GM23338 (cell line): ENCODE data around the gene ATG2A. TPM values are rescaled to one million over a fixed set of nuclear protein-coding genes. Genes with fewer than 3 reads are reported as not detected.
A peak's percentile ranks its signal among the peaks of the same experiment; 100 is the strongest.

Source experiments
- ATAC-seq: fragments of 200-7000 bp; cut with Tn5 transposase; 3 replicates; pipeline ENCODE4 v1.9.1; 2020
- DNase-seq: peaks from one replicate; pipeline ENCODE4 v3.0.0-alpha.2; 2015; ENCODE audit warnings: low spot score
- H2AFZ ChIP-seq: fragments of 200-600 bp; sonication (generic); 2 replicates; pipeline ENCODE4 v1.8.0; 2016; ENCODE audit warnings: antibody characterized with exemption, mild to moderate bottlenecking, moderate library complexity
- H3F3A ChIP-seq: fragments of 200-600 bp; sonication (generic); replicated peaks from 2 replicates; pipeline ENCODE4 v1.8.0; 2017; ENCODE audit warnings: antibody characterized with exemption, mixed run types, low read depth
- H3K27ac ChIP-seq: fragments of 200-600 bp; sonication (generic); 2 replicates; pipeline ENCODE4 v1.6.1; 2016; ENCODE audit warnings: low read depth
- H3K27me3 ChIP-seq: fragments of 200-600 bp; sonication (generic); 2 replicates; pipeline ENCODE4 v1.8.0; 2016; ENCODE audit warnings: mild to moderate bottlenecking, mixed run types, moderate library complexity; ENCODE audit not compliant: insufficient read depth
- H3K36me3 ChIP-seq: fragments of 200-600 bp; sonication (generic); 2 replicates; pipeline ENCODE4 v1.8.0; 2016; ENCODE audit warnings: mild to moderate bottlenecking; ENCODE audit not compliant: insufficient read depth
- H3K4me1 ChIP-seq: fragments of 200-600 bp; sonication (generic); 2 replicates; pipeline ENCODE4 v1.8.0; 2016; ENCODE audit warnings: mild to moderate bottlenecking, moderate library complexity; ENCODE audit not compliant: insufficient read depth
- H3K4me2 ChIP-seq: fragments of 200-600 bp; sonication (generic); 2 replicates; pipeline ENCODE4 v1.7.1; 2017; ENCODE audit warnings: mixed run types
- H3K4me3 ChIP-seq: fragments of 200-600 bp; sonication (generic); 2 replicates; pipeline ENCODE4 v1.6.1; 2016; ENCODE audit warnings: mixed run types
- H3K79me2 ChIP-seq: fragments of 200-600 bp; sonication (generic); replicated peaks from 2 replicates; pipeline ENCODE4 v1.8.0; 2017; ENCODE audit warnings: mild to moderate bottlenecking; ENCODE audit not compliant: insufficient read depth
- H3K9me2 ChIP-seq: fragments of 200-600 bp; sonication (generic); 2 replicates; pipeline ENCODE4 v1.8.0; 2017; ENCODE audit not compliant: insufficient read depth
- H4K20me1 ChIP-seq: fragments of 200-600 bp; sonication (generic); replicated peaks from 2 replicates; pipeline ENCODE4 v1.8.0; 2017; ENCODE audit warnings: mild to moderate bottlenecking; ENCODE audit not compliant: insufficient read depth
- H3K27ac Mint-ChIP-seq: 2 replicates; pipeline ENCODE4 v1.8.0; 2020; ENCODE audit warnings: inconsistent platforms, mild to moderate bottlenecking, moderate library complexity, mixed read lengths
- H3K27me3 Mint-ChIP-seq: 3 replicates; pipeline ENCODE4 v1.8.0; 2022; ENCODE audit warnings: low read depth, mild to moderate bottlenecking, moderate library complexity, mixed read lengths, inconsistent platforms; ENCODE audit not compliant: insufficient read depth, poor library complexity
- H3K36me3 Mint-ChIP-seq: 3 replicates; pipeline ENCODE4 v1.8.0; 2021; ENCODE audit warnings: low read depth, mild to moderate bottlenecking, inconsistent platforms, moderate library complexity, mixed read lengths
- H3K4me1 Mint-ChIP-seq: 3 replicates; pipeline ENCODE4 v1.8.0; 2020; ENCODE audit warnings: mild to moderate bottlenecking, inconsistent platforms, mixed read lengths
- H3K4me3 Mint-ChIP-seq: 3 replicates; pipeline ENCODE4 v1.8.0; 2021; ENCODE audit warnings: moderate library complexity, mild to moderate bottlenecking, inconsistent platforms, mixed read lengths
- H3K9me3 Mint-ChIP-seq: 3 replicates; pipeline ENCODE4 v1.8.0; 2020; ENCODE audit warnings: moderate library complexity, mild to moderate bottlenecking, inconsistent platforms, mixed read lengths
- CTCF ChIP-seq, 2 experiments: fragments of 200-600 bp in 1 of 2; sonication (generic) in 1 of 2; conservative IDR thresholded peaks; 2 replicates each; pipeline versions ENCODE4 v1.5.1 to v1.6.1; 2016 to 2017; ENCODE audit warnings: antibody characterized with exemption in 2 of 2, low read depth in 2 of 2, mild to moderate bottlenecking in 2 of 2, moderate library complexity in 1 of 2
- EZH2phosphoT487 ChIP-seq: fragments of 200-600 bp; sonication (generic); IDR thresholded peaks from one replicate; pipeline ENCODE4 v1.8.1; 2018; ENCODE audit warnings: antibody characterized with exemption; ENCODE audit not compliant: unreplicated experiment
- JUNB ChIP-seq: IDR thresholded peaks from one replicate; pipeline ENCODE4 v1.6.1; 2016; ENCODE audit warnings: antibody characterized with exemption; ENCODE audit not compliant: unreplicated experiment
- REST ChIP-seq: IDR thresholded peaks from one replicate; pipeline ENCODE4 v1.6.1; 2018; ENCODE audit warnings: antibody characterized with exemption; ENCODE audit not compliant: unreplicated experiment
- ZNF114 ChIP-seq: fragments of 250-450 bp; sonication (Bioruptor Pico); IDR thresholded peaks from 2 replicates; pipeline ENCODE4 v1.5.0; 2020; ENCODE audit warnings: mild to moderate bottlenecking, moderate library complexity
- ZNF462 ChIP-seq: fragments of 250-450 bp; sonication (Bioruptor Pico); IDR thresholded peaks from 2 replicates; pipeline ENCODE4 v1.5.0; 2020; ENCODE audit warnings: mild to moderate bottlenecking, moderate library complexity
- polyA plus RNA-seq: library from polyadenylated mRNA; unstranded; fragments of >200 nt; fragmentation: Nextera tagmentation; extraction: Ambion mirVana; gene quantifications from 2 replicates; pipeline ENCODE4 v1.2.1, GENCODE V29; 2016
- total RNA-seq: library from RNA; depleted of rRNA; stranded (reverse); fragments of >200 nt; shearing (Covaris generic); gene quantifications from 2 replicates; pipeline ENCODE4 v1.2.3, GENCODE V29; 2014

ATG2A gene
- total and polyA plus RNA-seq, 2 experiments from 2014 or later = 8.7 to 31.7 TPM

- TF ChIP-seq ZNF462 = no peak
- TF ChIP-seq EZH2phosphoT487 = no peak
- peak; percentile 71 for TF ChIP-seq JUNB
- TF ChIP-seq ZNF114 (CRISPR knock-in tag) = peak; percentile 98; the same call in 1 of the 2 replicates
- peak; percentile 12 to 80; a peak in 2 of 4 replicates for TF ChIP-seq CTCF (conservative IDR thresholded peaks at IDR 0.05; ENCODE audit: low read depth in 2 of 2)
These were observed 38.3 kb downstream of the ATG2A start, which contains the start of gene EHD1 (continued) for GRCh38 chr11:64878494-64879243.

GRCh38 chr11:64878223-64878493 lies 38.9 kb downstream of the ATG2A start:
- H3K9me2 ChIP-seq = no peaks in the 10 kb centered on the region
- no peak for ATAC-seq
- H2AFZ ChIP-seq = peak overlapping the region; percentile 98
- H3K36me3 ChIP-seq = no peaks in the 10 kb centered on the region
- Mint-ChIP-seq H3K4me3 (peak overlapping the region; percentile 76), H3K27me3 (peaks cover 8% of the 10 kb centered on the region), H3K4me1 (peaks cover 29% of the 10 kb centered on the region), H3K9me3 (no peaks in the 10 kb centered on the region), H3K27ac (no peak overlapping the region), H3K36me3 (peaks cover 4% of the 10 kb centered on the region; the same call in 1 of the 3 replicates)
- peaks cover 21% of the 10 kb centered on the region for H3K79me2 ChIP-seq
- H3K4me2 ChIP-seq = peak overlapping the region; percentile 93
- H4K20me1 ChIP-seq = no peaks in the 10 kb centered on the region; the same call in 1 of the 2 replicates
- peak overlapping the region; percentile 98 for H3K4me3 ChIP-seq
- H3K27me3 ChIP-seq = peaks cover 5% of the 10 kb centered on the region; the same call in 1 of the 2 replicates
- no peak overlapping the region for H3K27ac ChIP-seq
- peaks cover 15% of the 10 kb centered on the region; the same call in 1 of the 2 replicates for H3K4me1 ChIP-seq
- DNase-seq = no peak
- 0 out of 2 replicates have a peak, but pooled peaks cover 3% of the 10 kb centered on the region for H3F3A ChIP-seq
- no peak for TF ChIP-seq CTCF (conservative IDR thresholded peaks at IDR 0.05; ENCODE audit: low read depth in 2 of 2)
- no peak for TF ChIP-seq JUNB
- TF ChIP-seq REST = no peak
